IMR-90 (cell line): ENCODE results near the gene MON1A. TPM values are rescaled to one million over a fixed set of nuclear protein-coding genes. Genes with fewer than 3 reads are reported as not detected.

Source experiments
- ATAC-seq: fragments of 200-7000 bp; cut with Tn5 transposase; 2 replicates; pipeline ENCODE4 v1.9.1; 2020; ENCODE audit warnings: low read depth, mild to moderate bottlenecking, moderate library complexity
- BruUV-seq: library from RNA; stranded (reverse); fragments of 400-500 nt; replicated peaks from 2 replicates; lab custom pipeline; 2021; lab: Mats Ljungman, UMichigan
- CTCF ChIA-PET: fragments of 300-600 bp; formaldehyde crosslinking; extraction: SDS; loops from one replicate; lab custom pipeline; 2021; ENCODE audit warnings: antibody characterized with exemption; lab: Yijun Ruan, JAX
- POLR2A ChIA-PET: fragments of 300-600 bp; sonication (Branson Sonifier 250); formaldehyde crosslinking; loops from one replicate; lab custom pipeline; 2022; ENCODE audit warnings: antibody characterized with exemption; ENCODE audit not compliant: unreplicated experiment; lab: Charles Lee
- DNase-seq: peaks from one replicate; pipeline ENCODE4 v3.0.0; 2013
- H2AFZ ChIP-seq: replicated peaks from 2 replicates; pipeline ENCODE3; 2013; ENCODE audit warnings: low read length, mild to moderate bottlenecking; ENCODE audit not compliant: poor library complexity
- H2AK5ac ChIP-seq: 2 replicates; pipeline ENCODE4 v1.6.1; 2013; ENCODE audit warnings: low read depth, low read length, inconsistent platforms
- H2AK9ac ChIP-seq: replicated peaks from 2 replicates; pipeline ENCODE3; 2013; ENCODE audit warnings: mild to moderate bottlenecking, low read depth, low read length, moderate library complexity; ENCODE audit not compliant: poor library complexity
- H2BK120ac ChIP-seq: 2 replicates; pipeline ENCODE4 v1.6.1; 2013; ENCODE audit warnings: low read depth, low read length, inconsistent platforms
- H2BK15ac ChIP-seq: 3 replicates; pipeline ENCODE4 v1.6.1; 2013; ENCODE audit warnings: low read depth, low read length, inconsistent platforms
- H2BK20ac ChIP-seq: 2 replicates; pipeline ENCODE4 v1.6.1; 2013; ENCODE audit warnings: low read depth, mild to moderate bottlenecking, inconsistent platforms, low read length, moderate library complexity
- H2BK5ac ChIP-seq: 2 replicates; pipeline ENCODE4 v1.6.1; 2013; ENCODE audit warnings: mild to moderate bottlenecking, low read depth, low read length, inconsistent platforms; ENCODE audit not compliant: poor library complexity, severe bottlenecking
- H3K14ac ChIP-seq: replicated peaks from 2 replicates; pipeline ENCODE4 v1.6.1; 2013; ENCODE audit warnings: low read depth, low read length, inconsistent platforms
- H3K18ac ChIP-seq: 2 replicates; pipeline ENCODE4 v1.6.1; 2013; ENCODE audit warnings: low read depth, low read length, control low read depth
- H3K23ac ChIP-seq: 2 replicates; pipeline ENCODE4 v1.6.1; 2013; ENCODE audit warnings: low read depth, low read length, inconsistent platforms
- H3K27ac ChIP-seq: 2 replicates; pipeline ENCODE4 v1.5.1; 2013; ENCODE audit warnings: mild to moderate bottlenecking, control low read depth, low read length; ENCODE audit not compliant: insufficient read depth
- H3K27me3 ChIP-seq: 2 replicates; pipeline ENCODE4 v1.6.1; 2013; ENCODE audit warnings: low read length; ENCODE audit not compliant: control insufficient read depth, insufficient read depth
- H3K36me3 ChIP-seq: 2 replicates; pipeline ENCODE4 v1.6.1; 2013; ENCODE audit warnings: low read length, mixed read lengths; ENCODE audit not compliant: control insufficient read depth, insufficient read depth
- H3K4ac ChIP-seq: 2 replicates; pipeline ENCODE4 v1.6.1; 2013; ENCODE audit warnings: low read depth, low read length, inconsistent platforms
- H3K4me1 ChIP-seq: 2 replicates; pipeline ENCODE4 v1.6.1; 2013; ENCODE audit warnings: low read length, mixed read lengths; ENCODE audit not compliant: control insufficient read depth, insufficient read depth
- H3K4me2 ChIP-seq: 2 replicates; pipeline ENCODE4 v1.6.1; 2013; ENCODE audit warnings: low read depth, mild to moderate bottlenecking, control low read depth, low read length, moderate library complexity
- H3K4me3 ChIP-seq: 2 replicates; pipeline ENCODE4 v1.5.1; 2013; ENCODE audit warnings: low read depth, mild to moderate bottlenecking, control low read depth, low read length, moderate library complexity; ENCODE audit not compliant: insufficient read depth
- H3K56ac ChIP-seq: 2 replicates; pipeline ENCODE4 v1.6.1; 2013; ENCODE audit warnings: low read length, inconsistent platforms; ENCODE audit not compliant: insufficient read depth; ENCODE audit errors: extremely low read depth
- H3K79me1 ChIP-seq, 2 experiments: 2 replicates each; pipeline ENCODE4 v1.6.1; 2013; ENCODE audit warnings: low read length in 2 of 2, inconsistent platforms in 1 of 2, low read depth in 1 of 2
- H3K9ac ChIP-seq: 2 replicates; pipeline ENCODE4 v1.6.1; 2013; ENCODE audit warnings: low read depth, low read length, control low read depth
- H3K9me1 ChIP-seq: 2 replicates; pipeline ENCODE4 v1.6.1; 2013; ENCODE audit warnings: low read length, inconsistent platforms; ENCODE audit not compliant: insufficient read depth
- H3K9me3 ChIP-seq: 2 replicates; pipeline ENCODE4 v1.6.1; 2013; ENCODE audit warnings: low read length; ENCODE audit not compliant: control insufficient read depth, insufficient read depth
- H4K20me1 ChIP-seq: 2 replicates; pipeline ENCODE4 v1.6.1; 2013; ENCODE audit warnings: low read length, inconsistent platforms; ENCODE audit not compliant: insufficient read depth
- H4K5ac ChIP-seq: 2 replicates; pipeline ENCODE4 v1.6.1; 2013; ENCODE audit warnings: mild to moderate bottlenecking, low read depth, low read length, control low read depth
- H4K8ac ChIP-seq, 2 experiments: 2 replicates each; pipeline ENCODE4 v1.6.1; 2013; ENCODE audit warnings: low read depth in 2 of 2, low read length in 2 of 2, control low read depth in 1 of 2, inconsistent platforms in 1 of 2
- H4K91ac ChIP-seq: 2 replicates; pipeline ENCODE4 v1.6.1; 2013; ENCODE audit warnings: low read depth, low read length, inconsistent platforms; ENCODE audit not compliant: insufficient read depth
- BHLHE40 ChIP-seq: fragments of 150-350 bp; IDR thresholded peaks from 2 replicates; pipeline ENCODE4 v1.6.1; 2016; ENCODE audit warnings: mild to moderate bottlenecking, low read depth, low read length
- CEBPB ChIP-seq: IDR thresholded peaks from 2 replicates; pipeline ENCODE4 v1.6.1; 2012; ENCODE audit warnings: low read depth, low read length, improper control_type of control experiment
- FOS ChIP-seq: fragments of 150-350 bp; IDR thresholded peaks from 2 replicates; pipeline ENCODE4 v1.6.1; 2016; ENCODE audit warnings: low read depth, low read length
- MAFK ChIP-seq: IDR thresholded peaks from 2 replicates; pipeline ENCODE4 v1.6.1; 2012; ENCODE audit warnings: low read depth, low read length, improper control_type of control experiment
- MAZ ChIP-seq: IDR thresholded peaks from 2 replicates; pipeline ENCODE4 v1.6.1; 2012; ENCODE audit warnings: low read depth, mild to moderate bottlenecking, low read length, improper control_type of control experiment, moderate library complexity, borderline replicate concordance
- MXI1 ChIP-seq: IDR thresholded peaks from 2 replicates; pipeline ENCODE4 v1.6.1; 2012; ENCODE audit warnings: low read depth, mild to moderate bottlenecking, low read length, moderate library complexity, borderline replicate concordance
- NFE2L2 ChIP-seq: fragments of 150-350 bp; IDR thresholded peaks from 2 replicates; pipeline ENCODE4 v1.6.1; 2016; ENCODE audit warnings: low read depth, mild to moderate bottlenecking, low read length
- POLR2A ChIP-seq: IDR thresholded peaks from 2 replicates; pipeline ENCODE4 v1.6.1; 2012; ENCODE audit warnings: mild to moderate bottlenecking, low read depth, low read length
- RAD21 ChIP-seq: IDR thresholded peaks from 2 replicates; pipeline ENCODE4 v1.6.1; 2012; ENCODE audit warnings: low read length, improper control_type of control experiment
- RCOR1 ChIP-seq: IDR thresholded peaks from 2 replicates; pipeline ENCODE4 v1.6.1; 2012; ENCODE audit warnings: mild to moderate bottlenecking, low read length, improper control_type of control experiment; ENCODE audit not compliant: insufficient replicate concordance
- RFX5 ChIP-seq: IDR thresholded peaks from 2 replicates; pipeline ENCODE4 v1.8.0; 2012; ENCODE audit warnings: low read depth, mild to moderate bottlenecking, low read length, moderate library complexity
- SMC3 ChIP-seq: fragments of 150-350 bp; IDR thresholded peaks from 2 replicates; pipeline ENCODE4 v1.6.1; 2016; ENCODE audit warnings: low read depth, mild to moderate bottlenecking, antibody characterized with exemption, low read length, moderate library complexity
- WGBS, 2 experiments: methylation state at CpG; one replicate each; pipeline versions ENCODE4 v1.1.5 to v1.1.7; 2013; ENCODE audit warnings: missing lambda C conversion rate in 2 of 2; ENCODE audit not compliant: insufficient read length in 1 of 2; ENCODE audit errors: extremely low coverage in 2 of 2; 5-methylcytosine and 5-hydroxymethylcytosine counted together
- dilution Hi-C: fragments of 300-500 bp; cut with HindIII; formaldehyde crosslinking; loops from one replicate; pipeline ENCODE4 v1.14.3; 2018; ENCODE audit warnings: low sequenced_read_pairs; ENCODE audit not compliant: unreplicated experiment
- in situ Hi-C: fragments of 300-500 bp; cut with MboI; formaldehyde crosslinking; loops from 3 replicates; pipeline ENCODE4 v1.14.3; 2019; ENCODE audit warnings: low sequenced_read_pairs, inconsistent platforms, mixed read lengths
- intact Hi-C: fragments of 100-400 bp; cut with micrococcal nuclease; formaldehyde crosslinking; loops from 2 replicates; pipeline ENCODE4 v1.10.0; 2022
- polyA plus RNA-seq, 3 experiments: library from polyadenylated mRNA; depleted of rRNA; stranded (reverse); fragments of >200 nt; gene quantifications; 2 replicates each; pipeline ENCODE4 v1.2.3, GENCODE V29; 2012; ENCODE audit warnings: low replicate concordance in 1 of 3
- total RNA-seq: library from RNA; depleted of rRNA; stranded (reverse); fragments of >200 nt; gene quantifications from 2 replicates; pipeline ENCODE4 v1.2.3, GENCODE V29; 2012
- TF ChIP-seq, protein P1 (sequence below): conservative IDR thresholded peaks from 2 replicates; pipeline ENCODE4 v1.5.1; 2012; ENCODE audit warnings: mild to moderate bottlenecking, low read depth, low read length, improper control_type of control experiment
- TF ChIP-seq, protein P2 (sequence below): fragments of 150-350 bp; IDR thresholded peaks from 2 replicates; pipeline ENCODE4 v1.6.1; 2017; ENCODE audit warnings: mild to moderate bottlenecking, antibody characterized with exemption, low read length, low read depth
- TF ChIP-seq, protein P3 (sequence below): fragments of 150-350 bp; IDR thresholded peaks from 2 replicates; pipeline ENCODE4 v1.6.1; 2016; ENCODE audit warnings: low read depth, mild to moderate bottlenecking, low read length, moderate library complexity, borderline replicate concordance

The MON1A gene
- total and polyA plus RNA-seq, 2 of the 4 experiments (the other 2 are of a cell fraction): 8.2 to 13.5 TPM

DNA sequence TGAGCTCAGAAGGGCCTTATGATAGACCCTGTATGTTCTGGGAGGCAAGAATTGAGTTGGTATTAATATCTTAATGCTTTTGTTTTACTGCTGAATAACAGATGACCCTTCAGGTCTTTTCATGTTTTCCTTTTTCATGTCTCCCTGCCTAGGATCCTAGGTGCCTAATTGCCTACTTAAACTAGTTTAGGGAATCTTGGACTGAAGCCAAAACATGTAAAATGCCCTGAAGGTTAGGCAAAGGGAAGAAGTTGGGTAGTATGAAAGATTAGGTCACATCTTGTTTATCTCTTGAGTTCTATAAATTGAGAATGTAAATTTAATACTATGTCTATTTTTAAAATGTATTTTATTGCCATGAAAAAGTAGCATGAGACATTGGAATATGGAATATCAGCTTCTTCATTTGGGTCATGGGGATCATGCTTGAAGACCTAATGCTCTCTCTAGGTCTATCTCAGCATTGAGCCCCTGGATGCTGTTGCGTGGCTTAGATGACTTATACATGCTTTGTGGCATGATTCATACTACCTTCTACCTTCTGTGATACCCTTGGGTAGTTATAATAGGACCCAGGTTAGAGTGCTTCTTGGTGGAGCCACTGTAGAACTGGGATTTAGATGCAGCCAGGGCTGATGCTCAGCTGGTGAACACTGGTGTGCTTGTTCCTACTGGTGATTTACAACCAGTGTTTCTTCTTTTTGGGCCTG lies 36.8 kb upstream of the MON1A start:
- no peak overlapping the region for H2AK9ac ChIP-seq
- no peak overlapping the region for H4K91ac ChIP-seq
- DNase-seq (no peak), ATAC-seq (no peak; the same call in 1 of the 2 replicates)
- H2BK15ac ChIP-seq: no peak overlapping the region
- no peak overlapping the region for H3K27ac ChIP-seq
- H3K14ac ChIP-seq: no peak overlapping the region; the same call in 1 of the 2 replicates
- intact Hi-C loops: no loop called here
- BruUV-seq: no TSS peak
- H3K9ac ChIP-seq: no peak overlapping the region
- no peaks in the 10 kb centered on the region for H3K9me3 ChIP-seq
- H3K4ac ChIP-seq: no peak overlapping the region
- CTCF ChIA-PET: interaction anchor here (0.5 kb wide), 1 partner anchor 113 kb away, joined by 3 read pairs; no protein-coding TSS in a partner anchor
- H3K27me3 ChIP-seq: no peaks in the 10 kb centered on the region
- dilution Hi-C loops: no loop called here
- no peak overlapping the region for H2BK120ac ChIP-seq
- no peak overlapping the region for H4K5ac ChIP-seq
- in situ Hi-C loops: no loop called here
- no CpG with 5 or more reads among the region's 1 CpG for WGBS, 2 experiments
- H3K4me2 ChIP-seq: no peak overlapping the region
- no peak overlapping the region for H2AFZ ChIP-seq
- no peak overlapping the region for H3K4me3 ChIP-seq
- peaks cover 19 to 57% of the 10 kb centered on the region in 2 experiments for H3K79me1 ChIP-seq
- H2BK20ac ChIP-seq: no peak overlapping the region
- POLR2A ChIA-PET: no interaction called here
- no peak overlapping the region; the same call in 1 of the 2 replicates for H3K23ac ChIP-seq
- no peak overlapping the region for H3K18ac ChIP-seq
- no peak overlapping the region for H2AK5ac ChIP-seq
- peak overlapping the region; percentile 5 for H2BK5ac ChIP-seq
- no peak overlapping the region for H3K56ac ChIP-seq
- peaks cover 15% of the 10 kb centered on the region; the same call in 1 of the 2 replicates for H4K20me1 ChIP-seq
- H3K4me1 ChIP-seq: peaks cover 15% of the 10 kb centered on the region
- H3K36me3 ChIP-seq: peaks cover 4% of the 10 kb centered on the region
- no peak overlapping the region for H4K8ac ChIP-seq
- H3K9me1 ChIP-seq: peaks cover 9% of the 10 kb centered on the region
- TF ChIP-seq CEBPB (no peak), BHLHE40 (no peak), RAD21 (no peak), RFX5 (no peak), SMC3 (no peak), MAZ (no peak), NFE2L2 (no peak), POLR2A (no peak), MAFK (no peak), RCOR1 (no peak), MXI1 (no peak), FOS (no peak)
- TF ChIP-seq, protein P1, sequence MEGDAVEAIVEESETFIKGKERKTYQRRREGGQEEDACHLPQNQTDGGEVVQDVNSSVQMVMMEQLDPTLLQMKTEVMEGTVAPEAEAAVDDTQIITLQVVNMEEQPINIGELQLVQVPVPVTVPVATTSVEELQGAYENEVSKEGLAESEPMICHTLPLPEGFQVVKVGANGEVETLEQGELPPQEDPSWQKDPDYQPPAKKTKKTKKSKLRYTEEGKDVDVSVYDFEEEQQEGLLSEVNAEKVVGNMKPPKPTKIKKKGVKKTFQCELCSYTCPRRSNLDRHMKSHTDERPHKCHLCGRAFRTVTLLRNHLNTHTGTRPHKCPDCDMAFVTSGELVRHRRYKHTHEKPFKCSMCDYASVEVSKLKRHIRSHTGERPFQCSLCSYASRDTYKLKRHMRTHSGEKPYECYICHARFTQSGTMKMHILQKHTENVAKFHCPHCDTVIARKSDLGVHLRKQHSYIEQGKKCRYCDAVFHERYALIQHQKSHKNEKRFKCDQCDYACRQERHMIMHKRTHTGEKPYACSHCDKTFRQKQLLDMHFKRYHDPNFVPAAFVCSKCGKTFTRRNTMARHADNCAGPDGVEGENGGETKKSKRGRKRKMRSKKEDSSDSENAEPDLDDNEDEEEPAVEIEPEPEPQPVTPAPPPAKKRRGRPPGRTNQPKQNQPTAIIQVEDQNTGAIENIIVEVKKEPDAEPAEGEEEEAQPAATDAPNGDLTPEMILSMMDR: no peak
- TF ChIP-seq, protein P2, sequence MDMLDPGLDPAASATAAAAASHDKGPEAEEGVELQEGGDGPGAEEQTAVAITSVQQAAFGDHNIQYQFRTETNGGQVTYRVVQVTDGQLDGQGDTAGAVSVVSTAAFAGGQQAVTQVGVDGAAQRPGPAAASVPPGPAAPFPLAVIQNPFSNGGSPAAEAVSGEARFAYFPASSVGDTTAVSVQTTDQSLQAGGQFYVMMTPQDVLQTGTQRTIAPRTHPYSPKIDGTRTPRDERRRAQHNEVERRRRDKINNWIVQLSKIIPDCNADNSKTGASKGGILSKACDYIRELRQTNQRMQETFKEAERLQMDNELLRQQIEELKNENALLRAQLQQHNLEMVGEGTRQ: no peak
- TF ChIP-seq, protein P3, sequence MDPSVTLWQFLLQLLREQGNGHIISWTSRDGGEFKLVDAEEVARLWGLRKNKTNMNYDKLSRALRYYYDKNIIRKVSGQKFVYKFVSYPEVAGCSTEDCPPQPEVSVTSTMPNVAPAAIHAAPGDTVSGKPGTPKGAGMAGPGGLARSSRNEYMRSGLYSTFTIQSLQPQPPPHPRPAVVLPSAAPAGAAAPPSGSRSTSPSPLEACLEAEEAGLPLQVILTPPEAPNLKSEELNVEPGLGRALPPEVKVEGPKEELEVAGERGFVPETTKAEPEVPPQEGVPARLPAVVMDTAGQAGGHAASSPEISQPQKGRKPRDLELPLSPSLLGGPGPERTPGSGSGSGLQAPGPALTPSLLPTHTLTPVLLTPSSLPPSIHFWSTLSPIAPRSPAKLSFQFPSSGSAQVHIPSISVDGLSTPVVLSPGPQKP: no peak
